Measurements from ENCODE around the gene SMURF1.

- TF ChIP-seq, protein P1, sequence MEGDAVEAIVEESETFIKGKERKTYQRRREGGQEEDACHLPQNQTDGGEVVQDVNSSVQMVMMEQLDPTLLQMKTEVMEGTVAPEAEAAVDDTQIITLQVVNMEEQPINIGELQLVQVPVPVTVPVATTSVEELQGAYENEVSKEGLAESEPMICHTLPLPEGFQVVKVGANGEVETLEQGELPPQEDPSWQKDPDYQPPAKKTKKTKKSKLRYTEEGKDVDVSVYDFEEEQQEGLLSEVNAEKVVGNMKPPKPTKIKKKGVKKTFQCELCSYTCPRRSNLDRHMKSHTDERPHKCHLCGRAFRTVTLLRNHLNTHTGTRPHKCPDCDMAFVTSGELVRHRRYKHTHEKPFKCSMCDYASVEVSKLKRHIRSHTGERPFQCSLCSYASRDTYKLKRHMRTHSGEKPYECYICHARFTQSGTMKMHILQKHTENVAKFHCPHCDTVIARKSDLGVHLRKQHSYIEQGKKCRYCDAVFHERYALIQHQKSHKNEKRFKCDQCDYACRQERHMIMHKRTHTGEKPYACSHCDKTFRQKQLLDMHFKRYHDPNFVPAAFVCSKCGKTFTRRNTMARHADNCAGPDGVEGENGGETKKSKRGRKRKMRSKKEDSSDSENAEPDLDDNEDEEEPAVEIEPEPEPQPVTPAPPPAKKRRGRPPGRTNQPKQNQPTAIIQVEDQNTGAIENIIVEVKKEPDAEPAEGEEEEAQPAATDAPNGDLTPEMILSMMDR (IDR thresholded peaks at IDR 0.05): no peak
- TF ChIP-seq POLR2AphosphoS5 (IDR thresholded peaks at IDR 0.05) (no peak), POLR2A (IDR thresholded peaks at IDR 0.05) (no peak)
Measured at GRCh38 chr7:99019523-99020412, 124.1 kb downstream of the SMURF1 start.

All from sigmoid colon (tissue), 4 donors.